Activated CD8-positive, alpha-beta T cell treated with anti-CD3 and anti-CD28 coated beads, Interleukin-2, amount 10 ng/mL, durations not matched to agents 7 days and 5 days (primary cell): ENCODE results near the gene ELF3. TPM values are rescaled to one million over a fixed set of nuclear protein-coding genes. Genes with fewer than 3 reads are reported as not detected.

Source experiments
- ATAC-seq: fragments of 150-1000 bp; cut with Tn5 transposase; one replicate; pipeline ENCODE4 v1.10.0; 2021; ENCODE audit warnings: moderate library complexity
- CTCF ChIA-PET: fragments of 350-600 bp; sonication (Branson Sonifier 250); formaldehyde crosslinking; loops from one replicate; lab custom pipeline; 2021; ENCODE audit warnings: antibody characterized with exemption; lab: Charles Lee
- POLR2A ChIA-PET: fragments of 350-600 bp; sonication (Branson Sonifier 250); formaldehyde crosslinking; loops from one replicate; lab custom pipeline; 2021; ENCODE audit warnings: antibody characterized with exemption; lab: Charles Lee
- DNase-seq: peaks from one replicate; pipeline ENCODE4 v3.0.0-alpha.2; 2020
- H3K27ac Mint-ChIP-seq: one replicate; pipeline ENCODE4 v1.8.0; 2021; ENCODE audit warnings: mild to moderate bottlenecking, mixed read lengths
- H3K27me3 Mint-ChIP-seq: one replicate; pipeline ENCODE4 v1.8.0; 2021; ENCODE audit warnings: low read depth, mixed read lengths
- H3K36me3 Mint-ChIP-seq: one replicate; pipeline ENCODE4 v1.8.0; 2021; ENCODE audit warnings: low read depth, mixed read lengths
- H3K4me1 Mint-ChIP-seq: one replicate; pipeline ENCODE4 v1.8.0; 2021; ENCODE audit warnings: low read depth, mixed read lengths
- H3K4me3 Mint-ChIP-seq: one replicate; pipeline ENCODE4 v1.8.0; 2021; ENCODE audit warnings: mild to moderate bottlenecking, mixed read lengths
- H3K9me3 Mint-ChIP-seq: one replicate; pipeline ENCODE4 v1.8.0; 2022; ENCODE audit warnings: mixed read lengths; ENCODE audit not compliant: insufficient read depth
- total RNA-seq, 2 experiments: library from RNA; stranded (reverse); gene quantifications; one replicate each; pipeline ENCODE4 v1.2.3, GENCODE V29; 2021

ELF3 gene
- total RNA-seq, 2 experiments from 2014 or later: 0.42 to 0.55 TPM

DNA sequence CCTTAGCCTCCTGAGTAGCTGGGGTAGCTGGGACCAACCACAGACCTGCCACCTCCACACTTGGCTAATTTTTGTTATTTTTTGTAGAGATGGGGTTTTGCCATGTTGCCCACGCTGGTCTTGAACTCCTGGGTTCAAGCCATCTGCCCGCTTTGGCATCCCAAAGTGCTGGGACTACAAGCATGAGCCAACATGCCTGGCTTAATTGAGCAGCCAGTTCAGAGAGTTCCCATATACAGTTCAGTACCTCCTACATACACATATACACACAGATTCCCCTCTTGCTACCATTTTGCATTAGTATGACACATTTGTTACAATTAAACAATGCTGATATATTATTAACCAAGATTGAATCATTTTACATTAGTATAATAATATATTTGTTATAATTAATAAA lies 25.0 kb upstream of the ELF3 start:
- Mint-ChIP-seq H3K4me1 (peaks cover 19% of the 10 kb centered on the region), H3K27ac (no peak overlapping the region), H3K9me3 (no peaks in the 10 kb centered on the region), H3K4me3 (no peak overlapping the region), H3K27me3 (peaks cover 3% of the 10 kb centered on the region), H3K36me3 (peaks cover 5% of the 10 kb centered on the region)
- DNase-seq (no peak), ATAC-seq (no peak)
- POLR2A ChIA-PET: no interaction called here
- CTCF ChIA-PET: interaction anchor here (2.0 to 2.1 kb wide), 2 partner anchors 12 to 15 kb away, joined by 9 to 11 read pairs; no protein-coding TSS in a partner anchor

DNA sequence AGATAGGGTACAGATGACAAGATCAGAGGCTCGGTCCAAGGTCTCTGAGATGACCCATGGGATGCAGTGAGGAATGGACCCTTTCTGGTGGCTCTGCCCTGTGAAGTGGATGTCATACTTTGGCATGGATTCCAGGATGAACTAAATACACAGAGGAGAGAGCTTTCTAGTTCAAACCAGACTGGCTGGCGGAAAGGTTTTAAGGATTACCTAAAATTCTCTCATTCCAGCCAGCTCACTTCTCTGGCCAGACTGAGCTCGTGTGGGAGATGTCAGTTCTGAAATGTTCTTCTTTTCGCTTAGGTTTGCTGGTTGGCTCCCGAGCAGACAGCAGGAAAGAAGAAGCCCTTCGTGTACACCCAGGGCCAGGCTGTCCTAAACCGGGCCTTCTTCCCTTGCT lies 21.8 kb upstream of the ELF3 start:
- DNase-seq: no peak
- Mint-ChIP-seq H3K4me1 (peaks cover 5% of the 10 kb centered on the region), H3K9me3 (no peaks in the 10 kb centered on the region), H3K36me3 (peaks cover 15% of the 10 kb centered on the region), H3K4me3 (no peak overlapping the region), H3K27me3 (no peaks in the 10 kb centered on the region), H3K27ac (no peak overlapping the region)
- POLR2A ChIA-PET: no interaction called here
- CTCF ChIA-PET: interaction anchor here (1.2 to 3.5 kb wide), 3 partner anchors 11 to 93 kb away, joined by 3 to 18 read pairs (median 13); no protein-coding TSS in a partner anchor
- no peak for ATAC-seq

- CTCF ChIA-PET: interaction anchor here (1.2 to 3.5 kb wide), 3 partner anchors 10 to 94 kb away, joined by 3 to 18 read pairs (median 13); no protein-coding TSS in a partner anchor
- no peaks in the 10 kb centered on the region for H3K27me3 Mint-ChIP-seq
- H3K4me1 Mint-ChIP-seq: no peaks in the 10 kb centered on the region
Measured at GRCh38 chr1:201989354-201990128, 20.8 kb upstream of the ELF3 start.

DNA sequence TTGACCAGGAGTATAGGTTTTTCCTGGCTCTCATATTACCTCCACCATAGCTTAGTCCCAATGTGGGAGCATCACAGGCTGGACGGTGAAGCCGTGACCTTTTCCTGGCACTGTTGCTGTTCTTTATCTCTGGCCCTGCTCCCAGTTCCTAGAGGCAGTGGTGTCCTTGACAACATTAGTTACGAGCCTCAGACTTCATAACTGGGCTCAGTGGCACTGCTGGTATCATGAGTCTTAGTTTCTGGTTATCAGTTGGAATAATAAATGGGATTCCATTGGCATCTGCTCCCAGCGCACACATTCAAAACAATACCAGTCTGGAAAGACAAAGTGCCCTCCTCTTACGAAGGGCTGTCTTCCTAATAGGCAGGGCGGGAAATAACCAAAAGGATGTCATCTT lies 20.0 kb upstream of the ELF3 start:
- no peaks in the 10 kb centered on the region for H3K27me3 Mint-ChIP-seq
- peaks cover 15% of the 10 kb centered on the region for H3K36me3 Mint-ChIP-seq
- H3K4me3 Mint-ChIP-seq: no peak overlapping the region
- DNase-seq (no peak), ATAC-seq (no peak)
- H3K4me1 Mint-ChIP-seq: no peaks in the 10 kb centered on the region
- H3K9me3 Mint-ChIP-seq: no peaks in the 10 kb centered on the region
- POLR2A ChIA-PET: no interaction called here
- CTCF ChIA-PET: interaction anchor here (3.3 kb wide), 1 partner anchor 10 kb away, joined by 18 read pairs; no protein-coding TSS in a partner anchor
- no peak overlapping the region for H3K27ac Mint-ChIP-seq

More at GRCh38 chr1:201989354-201990128, 20.8 kb upstream of the ELF3 start:
- no peak overlapping the region for H3K4me3 Mint-ChIP-seq
- no peak overlapping the region for H3K27ac Mint-ChIP-seq
- DNase-seq (no peak), ATAC-seq (no peak)
- H3K36me3 Mint-ChIP-seq: peaks cover 15% of the 10 kb centered on the region
- POLR2A ChIA-PET: no interaction called here
- H3K9me3 Mint-ChIP-seq: no peaks in the 10 kb centered on the region

- H3K27me3 Mint-ChIP-seq: no peaks in the 10 kb centered on the region
- ATAC-seq (peak; percentile 82), DNase-seq (peak; percentile 45)
- no peak overlapping the region for H3K27ac Mint-ChIP-seq
- no peaks in the 10 kb centered on the region for H3K4me1 Mint-ChIP-seq
- no peak overlapping the region for H3K4me3 Mint-ChIP-seq
- ChIA-PET CTCF (interaction anchor here (0.6 to 4.2 kb wide), 34 partner anchors 8 to 1570 kb away, joined by 3 to 41 read pairs (median 5); partner anchors contain the start of genes ELF3, PTPN7, RNPEP and TIMM17A), POLR2A (no interaction called here)
- no peaks in the 10 kb centered on the region for H3K9me3 Mint-ChIP-seq
- peaks cover 21% of the 10 kb centered on the region for H3K36me3 Mint-ChIP-seq
Measured at GRCh38 chr1:201999625-202000238, 10.7 kb upstream of the ELF3 start.

DNA sequence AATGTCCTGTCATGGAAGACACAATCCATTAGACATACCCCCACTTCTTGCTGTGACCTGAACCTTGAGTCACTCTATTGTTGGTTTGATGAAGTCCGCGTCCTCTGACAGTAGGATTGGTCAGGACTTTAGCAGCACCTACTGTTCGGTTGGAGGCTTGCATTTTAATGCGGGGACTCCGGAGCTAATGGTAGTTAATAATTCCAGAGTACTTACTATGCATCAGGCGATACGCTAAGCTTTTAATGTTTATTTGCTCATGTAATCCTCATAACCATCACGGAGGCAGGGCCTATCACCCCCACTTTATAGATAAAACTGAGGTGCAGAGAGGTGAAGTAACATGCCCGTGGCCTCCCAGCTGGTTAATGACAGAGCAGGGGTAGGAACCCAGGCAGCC lies 7.9 kb upstream of the ELF3 start:
- POLR2A ChIA-PET: no interaction called here
- ATAC-seq (no peak), DNase-seq (no peak)
- H3K4me1 Mint-ChIP-seq: no peaks in the 10 kb centered on the region
- H3K27me3 Mint-ChIP-seq: no peaks in the 10 kb centered on the region
- no peak overlapping the region for H3K27ac Mint-ChIP-seq
- H3K4me3 Mint-ChIP-seq: no peak overlapping the region
- H3K36me3 Mint-ChIP-seq: peaks cover 12% of the 10 kb centered on the region
- CTCF ChIA-PET: interaction anchor here (1.5 kb wide), 1 partner anchor 107 kb away, joined by 4 read pairs; no protein-coding TSS in a partner anchor
- no peaks in the 10 kb centered on the region for H3K9me3 Mint-ChIP-seq

DNA sequence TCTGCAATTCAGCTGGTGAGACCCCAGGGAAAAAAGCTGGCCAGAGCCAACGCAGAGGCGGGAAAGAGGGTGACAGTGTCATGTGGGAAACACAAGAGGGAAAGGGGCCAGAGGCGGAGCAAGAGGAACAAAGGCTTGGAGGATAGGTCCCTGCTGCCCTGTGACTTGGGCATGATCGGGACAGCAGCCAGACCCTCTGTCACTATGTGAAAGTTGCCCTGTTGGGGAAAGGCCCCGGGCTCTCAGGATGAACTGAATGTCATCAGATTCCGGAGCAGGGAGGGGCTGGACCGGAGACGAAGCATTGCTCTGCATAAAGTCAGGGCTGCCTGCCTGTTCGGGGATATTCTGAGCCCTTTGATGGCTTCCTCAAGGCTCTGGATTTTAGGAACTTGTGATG lies 5.7 kb upstream of the ELF3 start:
- ChIA-PET CTCF (no interaction called here), POLR2A (no interaction called here)
- Mint-ChIP-seq H3K9me3 (no peaks in the 10 kb centered on the region), H3K4me3 (no peak overlapping the region), H3K27ac (no peak overlapping the region), H3K27me3 (no peaks in the 10 kb centered on the region), H3K4me1 (no peaks in the 10 kb centered on the region), H3K36me3 (peaks cover 10% of the 10 kb centered on the region)
- DNase-seq (no peak), ATAC-seq (no peak)

DNA sequence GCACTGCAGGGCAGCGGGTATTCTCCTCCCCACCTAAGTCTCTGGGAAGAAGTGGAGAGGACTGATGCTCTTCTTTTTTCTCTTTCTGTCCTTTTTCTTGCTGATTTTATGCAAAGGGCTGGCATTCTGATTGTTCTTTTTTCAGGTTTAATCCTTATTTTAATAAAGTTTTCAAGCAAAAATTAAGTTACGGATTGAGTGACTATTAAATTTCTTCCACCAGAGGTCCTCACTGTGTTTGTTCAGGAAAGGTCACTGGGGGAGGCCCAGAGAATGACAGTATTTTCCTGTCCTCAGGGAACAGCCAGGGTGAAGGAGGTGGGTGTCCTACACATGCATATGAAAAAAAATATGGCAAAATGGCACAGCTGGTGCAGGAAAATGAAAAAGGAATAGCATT lies 4.4 kb upstream of the ELF3 start:
- DNase-seq (no peak), ATAC-seq (no peak)
- CTCF ChIA-PET: interaction anchor here (1.5 kb wide), 1 partner anchor 112 kb away, joined by 5 read pairs; no protein-coding TSS in a partner anchor
- H3K9me3 Mint-ChIP-seq: no peaks in the 10 kb centered on the region
- POLR2A ChIA-PET: no interaction called here
- H3K36me3 Mint-ChIP-seq: peaks cover 4% of the 10 kb centered on the region
- H3K4me1 Mint-ChIP-seq: no peaks in the 10 kb centered on the region
- H3K4me3 Mint-ChIP-seq: no peak overlapping the region
- H3K27ac Mint-ChIP-seq: no peak overlapping the region
- no peaks in the 10 kb centered on the region for H3K27me3 Mint-ChIP-seq

- no peaks in the 10 kb centered on the region for H3K4me1 Mint-ChIP-seq
- no peaks in the 10 kb centered on the region for H3K9me3 Mint-ChIP-seq
- POLR2A ChIA-PET: no interaction called here
- CTCF ChIA-PET: interaction anchor here (1.1 to 2.9 kb wide), 3 partner anchors 8 to 128 kb away, joined by 3 to 16 read pairs (median 5); no protein-coding TSS in a partner anchor
- H3K4me3 Mint-ChIP-seq: no peak overlapping the region
- DNase-seq (no peak), ATAC-seq (no peak)
- H3K36me3 Mint-ChIP-seq: peaks cover 4% of the 10 kb centered on the region
- no peaks in the 10 kb centered on the region for H3K27me3 Mint-ChIP-seq
- H3K27ac Mint-ChIP-seq: no peak overlapping the region
Measured at GRCh38 chr1:202007304-202007703, 3.1 kb upstream of the ELF3 start.

DNA sequence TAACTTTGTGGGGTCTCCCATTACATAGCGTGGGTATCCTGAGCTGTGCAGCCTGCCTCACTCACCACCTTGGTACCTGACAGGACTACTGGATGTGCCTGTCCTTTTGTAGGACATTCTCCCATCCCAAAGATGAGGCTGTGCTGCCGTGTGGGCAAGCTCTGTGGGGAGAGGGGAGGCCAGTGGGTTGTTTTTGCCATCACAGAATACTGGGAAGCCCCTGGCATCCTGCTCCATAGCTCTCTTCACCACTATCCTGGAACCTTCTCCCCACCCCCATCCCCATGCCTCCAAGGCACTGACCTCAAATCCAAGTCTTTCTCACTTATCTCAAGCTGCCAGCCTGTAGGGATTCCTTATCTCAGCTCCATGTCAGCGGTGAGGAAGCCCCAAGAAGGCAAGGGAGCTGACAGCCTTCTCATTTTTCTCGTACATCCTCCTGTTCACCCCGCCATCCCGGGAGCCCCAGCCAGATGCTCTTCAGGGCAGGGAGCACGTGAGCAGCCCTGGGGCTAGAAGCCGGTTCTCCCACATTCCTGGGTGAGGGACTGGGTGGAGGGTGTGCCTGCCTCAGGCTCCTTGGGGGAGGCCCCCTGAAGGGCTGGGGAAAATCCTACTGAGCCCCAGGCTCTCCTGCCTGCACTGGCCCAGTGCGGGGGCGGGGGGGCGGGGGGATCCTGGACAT lies 2.4 kb upstream of the ELF3 start:
- Mint-ChIP-seq H3K27me3 (no peaks in the 10 kb centered on the region), H3K27ac (no peak overlapping the region), H3K4me1 (no peaks in the 10 kb centered on the region), H3K36me3 (peaks cover 4% of the 10 kb centered on the region), H3K9me3 (no peaks in the 10 kb centered on the region), H3K4me3 (no peak overlapping the region)
- DNase-seq (no peak), ATAC-seq (no peak)
- CTCF ChIA-PET: interaction anchor here (1.1 to 2.9 kb wide), 4 partner anchors 8 to 127 kb away, joined by 3 to 16 read pairs (median 6); no protein-coding TSS in a partner anchor
- POLR2A ChIA-PET: no interaction called here

DNA sequence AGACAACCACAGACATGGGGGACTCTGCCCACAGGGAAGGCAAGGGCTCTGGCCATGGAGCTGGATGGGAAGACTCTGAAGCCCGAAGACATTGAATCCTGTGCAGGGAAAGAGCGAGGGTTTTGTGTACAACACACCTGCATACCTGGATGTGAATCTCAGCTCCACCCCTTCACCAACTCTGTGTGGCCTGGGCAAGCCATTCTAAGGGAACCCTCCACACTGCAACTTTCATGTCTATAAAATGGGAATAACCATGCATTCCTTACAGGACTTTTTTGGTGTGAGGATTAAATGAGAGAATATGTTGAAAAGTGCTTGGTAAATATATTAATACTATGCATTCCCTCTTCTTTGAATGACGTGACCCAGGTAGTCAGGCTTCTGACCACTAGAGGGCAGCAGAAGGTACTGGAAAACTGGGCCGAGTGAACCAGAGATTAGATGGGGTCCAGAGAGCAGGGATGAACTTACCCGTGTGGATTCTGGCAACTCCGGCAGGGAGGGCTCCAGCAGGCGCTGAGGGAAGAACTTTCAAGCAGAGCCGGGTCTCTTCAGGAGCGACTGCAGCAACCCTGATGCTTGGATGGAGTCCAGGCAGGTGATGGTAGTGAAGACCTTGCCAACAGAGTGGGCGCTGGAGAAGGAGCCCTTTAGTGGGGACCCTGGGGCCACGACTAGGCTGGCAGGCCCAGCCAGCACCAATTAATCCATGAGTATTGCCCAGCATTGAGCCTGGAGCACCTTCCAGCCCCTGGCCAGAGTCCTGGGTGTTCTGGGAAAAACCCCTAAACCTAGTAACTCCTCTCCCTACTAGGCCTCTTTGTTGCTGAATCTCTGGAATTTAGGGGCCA lies 834 bp upstream of the ELF3 start:
- POLR2A ChIA-PET: no interaction called here
- ATAC-seq (peak; percentile 80), DNase-seq (peak; percentile 73)
- no peaks in the 10 kb centered on the region for H3K9me3 Mint-ChIP-seq
- CTCF ChIA-PET: interaction anchor here (0.9 to 2.9 kb wide), 7 partner anchors 9 to 126 kb away, joined by 3 to 16 read pairs (median 6); no protein-coding TSS in a partner anchor
- H3K36me3 Mint-ChIP-seq: peaks cover under 1% of the 10 kb centered on the region
- no peaks in the 10 kb centered on the region for H3K27me3 Mint-ChIP-seq
- no peak overlapping the region for H3K27ac Mint-ChIP-seq
- H3K4me1 Mint-ChIP-seq: no peaks in the 10 kb centered on the region
- no peak overlapping the region for H3K4me3 Mint-ChIP-seq
